B cell (primary cell): ENCODE results near the gene KCNIP1. TPM values are rescaled to one million over a fixed set of nuclear protein-coding genes. Genes with fewer than 3 reads are reported as not detected.

Source experiments
- ATAC-seq: fragments of 200-7000 bp; cut with Tn5 transposase; one replicate; pipeline ENCODE4 v1.10.0; 2021; ENCODE audit warnings: low read depth, mild to moderate bottlenecking, moderate number of reproducible peaks, moderate library complexity
- CTCF ChIA-PET: fragments of 350-600 bp; sonication (Branson Sonifier 250); formaldehyde crosslinking; loops from one replicate; lab custom pipeline; 2021; ENCODE audit warnings: antibody characterized with exemption, inconsistent platforms; lab: Charles Lee
- POLR2A ChIA-PET: fragments of 350-600 bp; sonication (Branson Sonifier 250); formaldehyde crosslinking; loops from one replicate; lab custom pipeline; 2021; ENCODE audit warnings: antibody characterized with exemption; lab: Charles Lee
- DNase-seq: peaks from one replicate; pipeline ENCODE4 v3.0.0; 2013
- H2AFZ ChIP-seq: 2 replicates; pipeline ENCODE4 v1.6.1; 2012; ENCODE audit warnings: mild to moderate bottlenecking, low read depth, low read length; ENCODE audit not compliant: insufficient read depth, poor library complexity, severe bottlenecking
- H3K27ac ChIP-seq, 2 donors: 1 replicate in 1 of 2; 2 replicates in 1 of 2; pipeline ENCODE4 v1.5.1; 2012 to 2013; ENCODE audit warnings: low read length in 2 of 2, mild to moderate bottlenecking in 2 of 2, moderate library complexity in 1 of 2
- H3K27me3 ChIP-seq, 4 experiments: fragments of 200-600 bp in 1 of 4; sonication (generic) in 1 of 4; replicated peaks in 1 of 4; 1 replicate in 2 of 4; 2 replicates in 2 of 4; pipeline versions ENCODE4 v1.6.1 to v1.7.0; 2013 to 2016; ENCODE audit warnings: low read length in 3 of 4, mild to moderate bottlenecking in 2 of 4, mixed read lengths in 1 of 4, moderate library complexity in 1 of 4; ENCODE audit not compliant: insufficient read depth in 4 of 4, control insufficient read depth in 3 of 4; ENCODE audit errors: control extremely low read depth in 1 of 4
- H3K36me3 ChIP-seq, 2 experiments: replicated peaks in 1 of 2; 1 replicate in 1 of 2; 2 replicates in 1 of 2; pipeline versions ENCODE4 v1.6.1 to v1.7.1; 2013; ENCODE audit warnings: low read length in 1 of 2; ENCODE audit not compliant: insufficient read depth in 2 of 2, control insufficient read depth in 1 of 2; ENCODE audit errors: control extremely low read depth in 1 of 2, extremely low read depth in 1 of 2
- H3K4me1 ChIP-seq, 2 donors: fragments of 200-600 bp in 1 of 2; sonication (generic) in 1 of 2; 1 replicate in 1 of 2; 2 replicates in 1 of 2; pipeline versions ENCODE4 v1.5.1 to v1.6.1; 2013 to 2017; ENCODE audit warnings: low read length in 2 of 2; ENCODE audit not compliant: control insufficient read depth in 2 of 2, insufficient read depth in 2 of 2
- H3K4me2 ChIP-seq: replicated peaks from 2 replicates; pipeline ENCODE3; 2012; ENCODE audit warnings: mild to moderate bottlenecking, low read depth, low read length; ENCODE audit not compliant: poor library complexity, severe bottlenecking
- H3K4me3 ChIP-seq, 5 experiments: fragments of 200-600 bp in 1 of 5; sonication (generic) in 1 of 5; 1 replicate in 3 of 5; 2 replicates in 2 of 5; pipeline versions ENCODE4 v1.5.1 to v1.7.0; 2011 to 2016; ENCODE audit warnings: low read length in 4 of 5, mild to moderate bottlenecking in 4 of 5, low read depth in 2 of 5, control low read depth in 1 of 5, moderate library complexity in 1 of 5; ENCODE audit not compliant: insufficient read depth in 1 of 5; ENCODE audit errors: control extremely low read depth in 1 of 5, extremely low read depth in 1 of 5
- H3K79me2 ChIP-seq: fragments of 200-600 bp; sonication (generic); one replicate; pipeline ENCODE4 v1.6.0; 2016; ENCODE audit warnings: low read length; ENCODE audit not compliant: control insufficient read depth, insufficient read depth
- H3K9ac ChIP-seq: fragments of 200-600 bp; sonication (generic); 2 replicates; pipeline ENCODE4 v1.6.1; 2017; ENCODE audit warnings: mild to moderate bottlenecking, low read length, moderate library complexity
- H3K9me3 ChIP-seq, 3 donors: one replicate each; pipeline versions ENCODE4 v1.6.1 to v1.7.1; 2013; ENCODE audit warnings: low read length in 2 of 3; ENCODE audit not compliant: control insufficient read depth in 2 of 3, insufficient read depth in 1 of 3; ENCODE audit errors: control extremely low read depth in 1 of 3
- H4K20me1 ChIP-seq: 2 replicates; pipeline ENCODE4 v1.6.0; 2012; ENCODE audit warnings: mild to moderate bottlenecking, low read length; ENCODE audit not compliant: insufficient read depth, control insufficient read depth, poor library complexity, severe bottlenecking
- H3K27ac Mint-ChIP-seq: one replicate; pipeline ENCODE4 v1.8.0; 2021; ENCODE audit warnings: mixed read lengths
- H3K27me3 Mint-ChIP-seq: one replicate; pipeline ENCODE4 v1.8.0; 2021; ENCODE audit warnings: mixed read lengths
- H3K4me1 Mint-ChIP-seq: one replicate; pipeline ENCODE4 v1.8.0; 2021; ENCODE audit warnings: mixed read lengths
- H3K4me3 Mint-ChIP-seq: one replicate; pipeline ENCODE4 v1.8.0; 2021; ENCODE audit warnings: mixed read lengths
- H3K9me3 Mint-ChIP-seq: one replicate; pipeline ENCODE4 v1.8.0; 2022; ENCODE audit warnings: mixed read lengths; ENCODE audit not compliant: insufficient read depth
- CTCF ChIP-seq: fragments of 200-600 bp; IDR thresholded peaks from one replicate; pipeline ENCODE4 v1.8.0; 2022; ENCODE audit warnings: antibody characterized with exemption, mild to moderate bottlenecking
- EZH2 ChIP-seq: IDR thresholded peaks from 2 replicates; pipeline ENCODE4 v1.6.1; 2012; ENCODE audit warnings: borderline replicate concordance, low read depth, mild to moderate bottlenecking, moderate library complexity, low read length; ENCODE audit not compliant: insufficient read depth, poor library complexity, severe bottlenecking
- WGBS: methylation state at CpG from one replicate; pipeline ENCODE4 v1.1.5; 2013; ENCODE audit warnings: missing lambda C conversion rate; ENCODE audit not compliant: insufficient coverage; 5-methylcytosine and 5-hydroxymethylcytosine counted together
- intact Hi-C: fragments of 100-400 bp; cut with micrococcal nuclease; formaldehyde crosslinking; loops from one replicate; pipeline ENCODE4 v1.10.0; 2022
- polyA plus RNA-seq: library from polyadenylated mRNA; depleted of rRNA; stranded (reverse); fragments of >200 nt; gene quantifications from 2 replicates; pipeline ENCODE4 v1.2.3, GENCODE V29; 2012
- total RNA-seq, 2 donors: library from RNA; stranded (reverse); fragments of 120-200 nt in 1 of 2; gene quantifications; 1 replicate in 1 of 2; 2 replicates in 1 of 2; pipeline versions ENCODE4 v1.2.3 to v1.2.4, GENCODE V29; 2013 to 2022

Gene KCNIP1
- total and polyA plus RNA-seq, 2 donors (not counting 1 experiment from before 2014, with no cell fraction given) = not detected

- ChIA-PET CTCF (interaction anchor here (0.7 kb wide), 1 partner anchor 9 kb away, joined by 3 read pairs; no protein-coding TSS in a partner anchor), POLR2A (no interaction called here)
- H3K79me2 ChIP-seq = no peaks in the 10 kb centered on the region
- H2AFZ ChIP-seq = no peak overlapping the region
- no peak for TF ChIP-seq EZH2
- no peak for TF ChIP-seq CTCF
- no peak overlapping the region for H3K9ac ChIP-seq
- Mint-ChIP-seq H3K9me3 (no peaks in the 10 kb centered on the region), H3K4me1 (no peaks in the 10 kb centered on the region), H3K4me3 (no peak overlapping the region), H3K27ac (no peak overlapping the region), H3K27me3 (peaks cover 14% of the 10 kb centered on the region)
- no peak for ATAC-seq
- H4K20me1 ChIP-seq = no peaks in the 10 kb centered on the region
- peaks cover 0 to 2% (median 0%) of the 10 kb centered on the region in 4 experiments for H3K27me3 ChIP-seq
- H3K27ac ChIP-seq = no peak overlapping the region
- 0% methylated on average over 1 of the region's 5 CpGs for WGBS
- peaks cover 0 to 7% (median 0%) of the 10 kb centered on the region in 3 donors for H3K9me3 ChIP-seq
- H3K4me2 ChIP-seq = no peak overlapping the region
- DNase-seq = no peak
- no peak overlapping the region for H3K4me3 ChIP-seq
- H3K36me3 ChIP-seq = no peaks in the 10 kb centered on the region
- no peaks in the 10 kb centered on the region for H3K4me1 ChIP-seq
- intact Hi-C loops = no loop called here
Observed at GRCh38 chr5:170473642-170474041, 30.2 kb upstream of the KCNIP1 start.

- Histone ChIP-seq H3K36me3 (no peaks in the 10 kb centered on the region), H3K27ac (no peak overlapping the region), H3K4me3 (no peak overlapping the region), H3K79me2 (no peaks in the 10 kb centered on the region), H2AFZ (no peak overlapping the region), H3K4me1 (no peaks in the 10 kb centered on the region), H3K9me3 (peaks cover 0 to 7% (median 0%) of the 10 kb centered on the region in 3 donors), H4K20me1 (no peaks in the 10 kb centered on the region), H3K27me3 (peaks cover 0 to 2% (median 0%) of the 10 kb centered on the region in 4 experiments), H3K4me2 (no peak overlapping the region), H3K9ac (no peak overlapping the region)
- intact Hi-C loops = no loop called here
- 90% methylated on average over 10 of the region's 12 CpGs for WGBS
- no peak for ATAC-seq
- TF ChIP-seq CTCF (no peak), EZH2 (no peak)
- peaks cover 14% of the 10 kb centered on the region for H3K27me3 Mint-ChIP-seq
- ChIA-PET POLR2A (no interaction called here), CTCF (interaction anchor here (0.7 kb wide), 1 partner anchor 10 kb away, joined by 3 read pairs; no protein-coding TSS in a partner anchor)
- no peak overlapping the region for H3K27ac Mint-ChIP-seq
- H3K4me3 Mint-ChIP-seq = no peak overlapping the region
- DNase-seq = no peak
- no peaks in the 10 kb centered on the region for H3K4me1 Mint-ChIP-seq
- no peaks in the 10 kb centered on the region for H3K9me3 Mint-ChIP-seq
Observed at GRCh38 chr5:170474489-170475274, 29.1 kb upstream of the KCNIP1 start.
